ENCODE results near the gene TTC38.

Gene TTC38

DNA sequence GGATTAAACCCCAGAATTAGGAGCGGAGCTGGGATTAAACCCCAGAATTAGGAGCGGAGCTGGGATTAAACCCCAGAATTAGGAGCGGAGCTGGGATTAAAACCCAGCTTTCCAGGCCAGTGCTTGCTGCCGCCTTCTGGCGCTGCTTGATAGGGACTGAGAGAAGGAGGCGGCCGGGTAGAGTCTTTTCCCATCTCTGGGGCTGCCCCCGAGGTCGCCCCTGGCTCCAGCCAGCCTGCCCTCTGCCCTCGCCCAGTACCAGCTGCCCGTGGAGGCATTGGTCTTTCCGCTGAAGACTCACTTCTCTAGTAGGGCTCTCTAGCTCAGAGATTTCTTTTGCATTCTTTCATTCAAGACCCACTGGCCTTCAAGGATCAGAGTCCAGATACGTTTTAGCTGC lies 72.9 kb downstream of the TTC38 start:
- TF ChIP-seq, protein P1, sequence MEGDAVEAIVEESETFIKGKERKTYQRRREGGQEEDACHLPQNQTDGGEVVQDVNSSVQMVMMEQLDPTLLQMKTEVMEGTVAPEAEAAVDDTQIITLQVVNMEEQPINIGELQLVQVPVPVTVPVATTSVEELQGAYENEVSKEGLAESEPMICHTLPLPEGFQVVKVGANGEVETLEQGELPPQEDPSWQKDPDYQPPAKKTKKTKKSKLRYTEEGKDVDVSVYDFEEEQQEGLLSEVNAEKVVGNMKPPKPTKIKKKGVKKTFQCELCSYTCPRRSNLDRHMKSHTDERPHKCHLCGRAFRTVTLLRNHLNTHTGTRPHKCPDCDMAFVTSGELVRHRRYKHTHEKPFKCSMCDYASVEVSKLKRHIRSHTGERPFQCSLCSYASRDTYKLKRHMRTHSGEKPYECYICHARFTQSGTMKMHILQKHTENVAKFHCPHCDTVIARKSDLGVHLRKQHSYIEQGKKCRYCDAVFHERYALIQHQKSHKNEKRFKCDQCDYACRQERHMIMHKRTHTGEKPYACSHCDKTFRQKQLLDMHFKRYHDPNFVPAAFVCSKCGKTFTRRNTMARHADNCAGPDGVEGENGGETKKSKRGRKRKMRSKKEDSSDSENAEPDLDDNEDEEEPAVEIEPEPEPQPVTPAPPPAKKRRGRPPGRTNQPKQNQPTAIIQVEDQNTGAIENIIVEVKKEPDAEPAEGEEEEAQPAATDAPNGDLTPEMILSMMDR (IDR thresholded peaks at IDR 0.05; ENCODE audit: low read depth, low read length), result no peak
- H3K4me3 ChIP-seq (ENCODE audit: low read depth, low read length), result no peak overlapping the region
- no peak for DNase-seq (ENCODE audit: low read depth, low spot score)
- in situ Hi-C loops (cut with HindIII; ENCODE audit: low sequenced_read_pairs), result no loop called here
